HCT116 (cell line): Measurements from ENCODE around the gene TNKS1BP1. TPM values are rescaled to one million over a fixed set of nuclear protein-coding genes. Genes with fewer than 3 reads are reported as not detected.

Source experiments
- ATAC-seq: fragments of 200-7000 bp; cut with Tn5 transposase; 2 replicates; pipeline ENCODE4 v1.9.1; 2020; ENCODE audit warnings: mild to moderate bottlenecking, moderate library complexity
- BruUV-seq: library from RNA; stranded (reverse); fragments of 400-500 nt; replicated peaks from 2 replicates; lab custom pipeline; 2021; lab: Mats Ljungman, UMichigan
- CTCF ChIA-PET: fragments of 300-600 bp; sonication (Branson Sonifier 250); formaldehyde crosslinking; loops from one replicate; lab custom pipeline; 2021; ENCODE audit warnings: antibody characterized with exemption; lab: Charles Lee
- POLR2A ChIA-PET: fragments of 300-600, 350-600 bp; sonication (Branson Sonifier 250); formaldehyde crosslinking; loops from one replicate; lab custom pipeline; 2021; ENCODE audit warnings: antibody characterized with exemption; lab: Charles Lee
- RAD21 ChIA-PET, 2 experiments: fragments of 300-600 bp; sonication (Branson Sonifier 250); formaldehyde crosslinking; loops; one replicate each; lab custom pipeline; 2023; ENCODE audit warnings: low total read pairs in 2 of 2; ENCODE audit not compliant: uncharacterized antibody in 2 of 2, unreplicated experiment in 2 of 2, low non-redundant PET in 1 of 2; lab: Charles Lee
- DNase-seq: peaks from one replicate; pipeline ENCODE4 v3.0.0-alpha.2; 2010; ENCODE audit warnings: low read depth, low spot score
- H2AFZ ChIP-seq: fragments of 200-600 bp; shearing (Covaris generic), sonication (generic); 2 replicates; pipeline ENCODE4 v1.6.1; 2017; ENCODE audit warnings: low read depth, mixed run types, mixed read lengths, antibody characterized with exemption, low read length; ENCODE audit not compliant: poor library complexity, severe bottlenecking
- H3K27ac ChIP-seq: 2 replicates; pipeline ENCODE4 v1.5.1; 2012; ENCODE audit warnings: low read depth, low read length
- H3K27me3 ChIP-seq: fragments of 200-600 bp; sonication (generic); 2 replicates; pipeline ENCODE4 v1.6.1; 2016; ENCODE audit warnings: mixed run types, low read length, mixed read lengths; ENCODE audit not compliant: insufficient read depth
- H3K36me3 ChIP-seq, 2 experiments: fragments of 200-500 bp in 1 of 2; fragments of 200-600 bp in 1 of 2; sonication (Bioruptor generic) in 1 of 2; sonication (generic) in 1 of 2; 2 replicates each; pipeline versions ENCODE4 v1.5.1 to v1.6.1; 2014 to 2016; ENCODE audit warnings: low read length in 2 of 2, inconsistent platforms in 1 of 2, mixed read lengths in 1 of 2, mixed run types in 1 of 2; ENCODE audit not compliant: insufficient read depth in 2 of 2, control insufficient read depth in 1 of 2
- H3K4me1 ChIP-seq, 2 experiments: fragments of 200-600 bp in 1 of 2; sonication (generic) in 1 of 2; 2 replicates each; pipeline versions ENCODE4 v1.5.1 to v1.6.1; 2012 to 2017; ENCODE audit warnings: low read length in 2 of 2, inconsistent platforms in 1 of 2, mild to moderate bottlenecking in 1 of 2, mixed read lengths in 1 of 2, mixed run types in 1 of 2, moderate library complexity in 1 of 2; ENCODE audit not compliant: insufficient read depth in 2 of 2, control insufficient read depth in 1 of 2
- H3K4me2 ChIP-seq: fragments of 200-600 bp; sonication (generic); 2 replicates; pipeline ENCODE4 v1.6.1; 2017; ENCODE audit warnings: mixed run types, low read length, mixed read lengths
- H3K4me3 ChIP-seq, 2 experiments: fragments of 200-600 bp in 1 of 2; sonication (generic) in 1 of 2; replicated peaks in 1 of 2; 2 replicates each; pipeline ENCODE4 v1.5.1; 2011 to 2016; ENCODE audit warnings: low read length in 2 of 2, control low read depth in 1 of 2, low read depth in 1 of 2, mild to moderate bottlenecking in 1 of 2, mixed read lengths in 1 of 2, mixed run types in 1 of 2
- H3K79me2 ChIP-seq: fragments of 200-600 bp; sonication (generic); 2 replicates; pipeline ENCODE4 v1.6.1; 2017; ENCODE audit warnings: mild to moderate bottlenecking, mixed run types, low read length, moderate library complexity, mixed read lengths; ENCODE audit not compliant: insufficient read depth
- H3K9ac ChIP-seq: fragments of 200-600 bp; sonication (generic); 2 replicates; pipeline ENCODE4 v1.6.1; 2016; ENCODE audit warnings: low read length, mixed read lengths
- H3K9me2 ChIP-seq: fragments of 200-600 bp; sonication (generic), shearing (Covaris generic); 2 replicates; pipeline ENCODE4 v1.6.1; 2017; ENCODE audit warnings: mixed run types, mild to moderate bottlenecking, moderate library complexity; ENCODE audit not compliant: insufficient read depth
- H3K9me3 ChIP-seq, 2 experiments: fragments of 200-500 bp in 1 of 2; fragments of 200-600 bp in 1 of 2; sonication (Bioruptor generic) in 1 of 2; sonication (generic) in 1 of 2; 2 replicates each; pipeline ENCODE4 v1.6.1; 2014 to 2017; ENCODE audit warnings: low read length in 2 of 2, mixed read lengths in 2 of 2, inconsistent platforms in 1 of 2, low read depth in 1 of 2, mild to moderate bottlenecking in 1 of 2, mixed run types in 1 of 2, moderate library complexity in 1 of 2; ENCODE audit not compliant: control insufficient read depth in 1 of 2, insufficient read depth in 1 of 2
- H4K20me1 ChIP-seq: fragments of 200-600 bp; sonication (generic), shearing (Covaris generic); 2 replicates; pipeline ENCODE4 v1.6.1; 2017; ENCODE audit warnings: mixed run types, mild to moderate bottlenecking, moderate library complexity; ENCODE audit not compliant: insufficient read depth
- CBX3 ChIP-seq: IDR thresholded peaks from 2 replicates; pipeline ENCODE4 v1.6.1; 2012; ENCODE audit warnings: low read depth
- CEBPB ChIP-seq: IDR thresholded peaks from 2 replicates; pipeline ENCODE4 v1.6.1; 2012; ENCODE audit warnings: low read depth
- EGR1 ChIP-seq: IDR thresholded peaks from 2 replicates; pipeline ENCODE4 v1.6.1; 2012; ENCODE audit warnings: low read depth
- ELF1 ChIP-seq: IDR thresholded peaks from 2 replicates; pipeline ENCODE4 v1.6.1; 2012; ENCODE audit warnings: low read depth, borderline replicate concordance
- EZH2 ChIP-seq: fragments of 200-600 bp; sonication (generic); IDR thresholded peaks from 2 replicates; pipeline ENCODE4 v1.6.1; 2017; ENCODE audit warnings: antibody characterized with exemption, mixed run types
- EZH2phosphoT487 ChIP-seq: fragments of 200-600 bp; IDR thresholded peaks from 2 replicates; pipeline ENCODE4 v1.6.1; 2018; ENCODE audit warnings: antibody characterized with exemption, borderline replicate concordance
- FOSL1 ChIP-seq: IDR thresholded peaks from 2 replicates; pipeline ENCODE4 v1.6.1; 2012; ENCODE audit warnings: low read depth
- JUND ChIP-seq: IDR thresholded peaks from 2 replicates; pipeline ENCODE4 v1.6.1; 2012
- POLR2A ChIP-seq: IDR thresholded peaks from 2 replicates; pipeline ENCODE4 v1.7.0; 2011; ENCODE audit warnings: borderline replicate concordance; ENCODE audit not compliant: insufficient read depth, insufficient read length; ENCODE audit errors: extremely low read depth
- RAD21 ChIP-seq: IDR thresholded peaks from 2 replicates; pipeline ENCODE4 v1.6.1; 2012; ENCODE audit warnings: low read depth, mild to moderate bottlenecking
- REST ChIP-seq: IDR thresholded peaks from 2 replicates; pipeline ENCODE4 v1.6.1; 2012; ENCODE audit warnings: low read depth
- SP1 ChIP-seq: IDR thresholded peaks from 2 replicates; pipeline ENCODE4 v1.6.1; 2012; ENCODE audit warnings: low read depth
- TCF7L2 ChIP-seq: IDR thresholded peaks from 2 replicates; pipeline ENCODE4 v1.7.0; 2011; ENCODE audit warnings: borderline replicate concordance, inconsistent platforms; ENCODE audit not compliant: insufficient read depth, insufficient read length; ENCODE audit errors: extremely low read depth
- YY1 ChIP-seq: IDR thresholded peaks from 2 replicates; pipeline ENCODE4 v1.6.1; 2011; ENCODE audit warnings: low read length, low read depth, moderate library complexity, mild to moderate bottlenecking; ENCODE audit not compliant: insufficient replicate concordance; ENCODE audit errors: extremely low read depth
- ZBTB33 ChIP-seq: IDR thresholded peaks from 2 replicates; pipeline ENCODE4 v1.6.1; 2011; ENCODE audit warnings: mild to moderate bottlenecking, low read length, moderate library complexity; ENCODE audit not compliant: insufficient replicate concordance; ENCODE audit errors: extremely low read depth
- ZFX ChIP-seq: fragments of 450-650 bp; IDR thresholded peaks from 2 replicates; pipeline ENCODE4 v1.6.1; 2017
- ZNF274 ChIP-seq: fragments of 200-500 bp; sonication (Bioruptor generic); IDR thresholded peaks from 2 replicates; pipeline ENCODE4 v1.6.1; 2014; ENCODE audit warnings: mild to moderate bottlenecking, low read depth, low read length, inconsistent platforms
- intact Hi-C: fragments of 100-400 bp; cut with micrococcal nuclease; formaldehyde crosslinking; loops from 2 replicates; pipeline ENCODE4 v1.10.0; 2022
- total RNA-seq: library from RNA; stranded (reverse); gene quantifications from one replicate; pipeline ENCODE4 v1.2.1, GENCODE V29; 2021; ENCODE audit not compliant: unreplicated experiment
- TF ChIP-seq, protein P1 (sequence below): IDR thresholded peaks from 2 replicates; pipeline ENCODE4 v1.6.1; 2012
- TF ChIP-seq, protein P2 (sequence below), 3 experiments: fragments of 200-600 bp in 1 of 3; sonication (generic) in 1 of 3; IDR thresholded peaks in 2 of 3; conservative IDR thresholded peaks in 1 of 3; 2 replicates each; pipeline ENCODE4 v1.5.1; 2012 to 2017; ENCODE audit warnings: low read depth in 2 of 3, low read length in 2 of 3, antibody characterized with exemption in 1 of 3, borderline replicate concordance in 1 of 3, control low read depth in 1 of 3, mild to moderate bottlenecking in 1 of 3, mixed read lengths in 1 of 3, mixed run types in 1 of 3, moderate library complexity in 1 of 3; ENCODE audit not compliant: insufficient read depth in 1 of 3

TNKS1BP1 gene
- total RNA-seq, 1 experiment from 2014 or later: 77.6 TPM

GRCh38 chr11:57345555-57346211 is 20.9 kb upstream of the TNKS1BP1 start:
- Histone ChIP-seq H3K27ac (no peak overlapping the region), H3K36me3 (no peaks in the 10 kb centered on the region), H3K9me2 (no peaks in the 10 kb centered on the region), H4K20me1 (no peaks in the 10 kb centered on the region), H3K4me2 (peak overlapping the region; percentile 32), H3K9me3 (no peaks in the 10 kb centered on the region), H3K79me2 (no peaks in the 10 kb centered on the region), H3K4me1 (peaks cover 3 to 19% of the 10 kb centered on the region in 2 experiments; a peak in 3 of 4 replicates), H3K27me3 (no peaks in the 10 kb centered on the region), H3K9ac (peak overlapping the region; percentile 29; the same call in 1 of the 2 replicates), H3K4me3 (no peak overlapping the region), H2AFZ (peak overlapping the region; percentile 86)
- ChIA-PET POLR2A (interaction anchor here (0.6 to 1.0 kb wide), 4 partner anchors 113 to 1430 kb away, joined by 3 to 5 read pairs (median 4); no protein-coding TSS in a partner anchor), CTCF (interaction anchor here (0.6 to 2.1 kb wide), 34 partner anchors 10 to 1813 kb away, joined by 3 to 33 read pairs (median 3); partner anchors contain the start of genes MED19, SSRP1, TMX2 and TNKS1BP1), RAD21 (interaction anchor here (0.6 to 1.2 kb wide), 5 partner anchors 112 to 317 kb away, joined by 3 to 6 read pairs (median 4); no protein-coding TSS in a partner anchor)
- no TSS peak for BruUV-seq
- DNase-seq: peak; percentile 76
- peak; percentile 84 for ATAC-seq
- intact Hi-C loops: loop anchor here (1.0 to 5.0 kb wide), 6 partner anchors 112 to 1167 kb away; no protein-coding TSS in a partner anchor
- TF ChIP-seq EZH2: no peak
- TF ChIP-seq EGR1: no peak
- TF ChIP-seq ZBTB33: no peak
- no peak for TF ChIP-seq CBX3
- TF ChIP-seq TCF7L2: no peak
- TF ChIP-seq REST: no peak
- TF ChIP-seq YY1: no peak
- TF ChIP-seq SP1: no peak
- no peak for TF ChIP-seq ZNF274
- TF ChIP-seq ZFX: peak; percentile 74
- TF ChIP-seq EZH2phosphoT487: no peak
- no peak for TF ChIP-seq POLR2A
- no peak for TF ChIP-seq ELF1
- peak; percentile 74 for TF ChIP-seq RAD21
- no peak for TF ChIP-seq CEBPB
- TF ChIP-seq, protein P1, sequence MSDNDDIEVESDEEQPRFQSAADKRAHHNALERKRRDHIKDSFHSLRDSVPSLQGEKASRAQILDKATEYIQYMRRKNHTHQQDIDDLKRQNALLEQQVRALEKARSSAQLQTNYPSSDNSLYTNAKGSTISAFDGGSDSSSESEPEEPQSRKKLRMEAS: peak; percentile 89
- TF ChIP-seq JUND: no peak
- TF ChIP-seq FOSL1: no peak
- TF ChIP-seq, protein P2, sequence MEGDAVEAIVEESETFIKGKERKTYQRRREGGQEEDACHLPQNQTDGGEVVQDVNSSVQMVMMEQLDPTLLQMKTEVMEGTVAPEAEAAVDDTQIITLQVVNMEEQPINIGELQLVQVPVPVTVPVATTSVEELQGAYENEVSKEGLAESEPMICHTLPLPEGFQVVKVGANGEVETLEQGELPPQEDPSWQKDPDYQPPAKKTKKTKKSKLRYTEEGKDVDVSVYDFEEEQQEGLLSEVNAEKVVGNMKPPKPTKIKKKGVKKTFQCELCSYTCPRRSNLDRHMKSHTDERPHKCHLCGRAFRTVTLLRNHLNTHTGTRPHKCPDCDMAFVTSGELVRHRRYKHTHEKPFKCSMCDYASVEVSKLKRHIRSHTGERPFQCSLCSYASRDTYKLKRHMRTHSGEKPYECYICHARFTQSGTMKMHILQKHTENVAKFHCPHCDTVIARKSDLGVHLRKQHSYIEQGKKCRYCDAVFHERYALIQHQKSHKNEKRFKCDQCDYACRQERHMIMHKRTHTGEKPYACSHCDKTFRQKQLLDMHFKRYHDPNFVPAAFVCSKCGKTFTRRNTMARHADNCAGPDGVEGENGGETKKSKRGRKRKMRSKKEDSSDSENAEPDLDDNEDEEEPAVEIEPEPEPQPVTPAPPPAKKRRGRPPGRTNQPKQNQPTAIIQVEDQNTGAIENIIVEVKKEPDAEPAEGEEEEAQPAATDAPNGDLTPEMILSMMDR (IDR thresholded peaks at IDR 0.05 in 2 of 3, conservative IDR thresholded peaks at IDR 0.05 in 1 of 3; ENCODE audit: borderline replicate concordance in 1 of 3, insufficient read depth in 1 of 3, low read depth in 2 of 3, low read length in 2 of 3): peak; percentile 44 to 69 (median 67); a peak in 5 of 6 replicates
